ENCODE results near the gene MMGT1. TPM values are rescaled to one million over a fixed set of nuclear protein-coding genes. Genes with fewer than 3 reads are reported as not detected.

MMGT1 gene
- total RNA-seq, 1 experiment from 2014 or later = 22.6 TPM

GRCh38 chrX:136019226-136019625 is 45.4 kb upstream of the MMGT1 start:
- H3K4me1 Mint-ChIP-seq = no peaks in the 10 kb centered on the region
- no peak overlapping the region for H2BK12ac ChIP-seq (ENCODE audit: insufficient read length, low read depth, low read length)
- H4K5ac ChIP-seq (ENCODE audit: insufficient read length, low read depth, low read length) = no peak overlapping the region
- H2BK15ac ChIP-seq (ENCODE audit: low read depth, low read length) = no peak overlapping the region
- no peak overlapping the region for H3K4ac ChIP-seq (ENCODE audit: low read depth, low read length)
- H3K9ac ChIP-seq (ENCODE audit: extremely low read depth, insufficient read length, low read length) = no peak overlapping the region
- no peak overlapping the region for H2BK5ac ChIP-seq (ENCODE audit: insufficient read length, low read length)
- H3K36me3 Mint-ChIP-seq (ENCODE audit: insufficient read depth in 1 of 3, low read depth in 3 of 3) = peaks cover 14 to 41% (median 29%) of the 10 kb centered on the region in 3 experiments
- no peak overlapping the region for H2BK20ac ChIP-seq (ENCODE audit: low read depth, low read length, poor library complexity, severe bottlenecking)
- no peak overlapping the region for H4K8ac ChIP-seq (replicated peaks; ENCODE audit: insufficient read length, low read depth, low read length)
- H3K9me3 Mint-ChIP-seq = peaks cover 45 to 54% of the 10 kb centered on the region in 2 experiments
- no peak overlapping the region for H2BK120ac ChIP-seq (ENCODE audit: low read depth, low read length, poor library complexity, severe bottlenecking)
- no peak for DNase-seq
- no peaks in the 10 kb centered on the region for H3K23me2 ChIP-seq (ENCODE audit: insufficient read length, low read depth, low read length, poor library complexity, severe bottlenecking)
- H2AFZ ChIP-seq (ENCODE audit: low read length) = no peak overlapping the region
- H4K91ac ChIP-seq (ENCODE audit: insufficient read length, low read depth, low read length) = no peak overlapping the region
- H3K4me2 ChIP-seq (ENCODE audit: insufficient read depth, insufficient read length, low read length) = no peak overlapping the region
- H3K56ac ChIP-seq (ENCODE audit: insufficient read length, low read depth, low read length) = no peak overlapping the region
- H3K27me3 ChIP-seq (ENCODE audit: insufficient read depth, low read length) = no peaks in the 10 kb centered on the region
- H2AK5ac ChIP-seq (ENCODE audit: insufficient read length, low read length) = no peak overlapping the region
- H4K20me1 ChIP-seq (ENCODE audit: control insufficient read depth, insufficient read depth, insufficient read length) = no peaks in the 10 kb centered on the region
- H3K27ac ChIP-seq (ENCODE audit: insufficient read length, low read depth, low read length) = no peak overlapping the region
- H3K79me2 ChIP-seq (ENCODE audit: insufficient read depth, low read length) = no peaks in the 10 kb centered on the region
- no peak overlapping the region for H3K27ac Mint-ChIP-seq
- no peak overlapping the region for H3K18ac ChIP-seq (ENCODE audit: insufficient read length, low read depth, low read length)
- H3K27me3 Mint-ChIP-seq (ENCODE audit: low read depth) = peaks cover 3% of the 10 kb centered on the region; the same call in 1 of the 2 replicates
- no peak overlapping the region for H3K4me3 Mint-ChIP-seq
- H3K79me1 ChIP-seq (ENCODE audit: insufficient read depth, low read depth, low read length, poor library complexity, severe bottlenecking) = no peaks in the 10 kb centered on the region
- no peak overlapping the region for H3K23ac ChIP-seq (ENCODE audit: insufficient read length, low read depth, low read length)
- no peaks in the 10 kb centered on the region for H3K4me1 ChIP-seq (ENCODE audit: insufficient read depth, low read length)
- H3K14ac ChIP-seq (ENCODE audit: insufficient read depth, low read length) = no peak overlapping the region
- peaks cover 39% of the 10 kb centered on the region for H3K9me3 ChIP-seq (ENCODE audit: control insufficient read depth, low read depth, low read length)
- TF ChIP-seq CTCF (conservative IDR thresholded peaks at IDR 0.05) = no peak
- WGBS (ENCODE audit: extremely low coverage, insufficient read length, low lambda C conversion rate) = no CpG with 5 or more reads among the region's 5 CpGs
- no peak overlapping the region for H3T11ph ChIP-seq (ENCODE audit: low read length)

All from H9 (cell line).